Thyroid gland (tissue), 4 donors: ENCODE data around the gene SIPA1L3. TPM values are rescaled to one million over a fixed set of nuclear protein-coding genes. Genes with fewer than 3 reads are reported as not detected.

Source experiments
- DNase-seq, 2 donors: peaks; one replicate each; pipeline ENCODE4 v3.0.0-alpha.2; 2019
- H3K27ac ChIP-seq, 3 donors: fragments of 200-600 bp; sonication (generic); 1 replicate in 2 of 3; 2 replicates in 1 of 3; pipeline ENCODE4 v1.5.1; 2016 to 2019; ENCODE audit warnings: mild to moderate bottlenecking in 1 of 3, moderate library complexity in 1 of 3
- H3K27me3 ChIP-seq: fragments of 200-600 bp; sonication (generic); one replicate; pipeline ENCODE4 v1.5.1; 2019
- H3K36me3 ChIP-seq, 2 donors: fragments of 200-600 bp; sonication (generic); one replicate each; pipeline ENCODE4 v1.5.1; 2016 to 2019
- H3K4me1 ChIP-seq, 2 donors: fragments of 200-600 bp; sonication (generic); one replicate each; pipeline ENCODE4 v1.5.1; 2017 to 2019
- H3K4me3 ChIP-seq, 3 donors: fragments of 200-600 bp; sonication (generic); replicated peaks in 1 of 3; 1 replicate in 2 of 3; 2 replicates in 1 of 3; pipeline ENCODE4 v1.5.1; 2016; ENCODE audit warnings: mild to moderate bottlenecking in 1 of 3
- H3K9me3 ChIP-seq: fragments of 200-600 bp; sonication (generic); one replicate; pipeline ENCODE4 v1.5.1; 2017
- POLR2A ChIP-seq, 2 donors: fragments of 450-650 bp; IDR thresholded peaks; one replicate each; pipeline ENCODE4 v1.6.1; 2017; ENCODE audit warnings: antibody characterized with exemption in 2 of 2, mild to moderate bottlenecking in 2 of 2, moderate library complexity in 1 of 2
- WGBS, 2 donors: methylation state at CpG; one replicate each; pipeline ENCODE4 v1.1.5; 2017; 5-methylcytosine and 5-hydroxymethylcytosine counted together
- intact Hi-C: fragments of 100-400 bp; cut with DNase I; formaldehyde crosslinking; loops from one replicate; pipeline ENCODE4 v1.15.1; 2023
- total RNA-seq, 4 donors: library from RNA; depleted of rRNA; stranded (reverse); fragments of >200 nt; gene quantifications; one replicate each; pipeline ENCODE4 v1.2.3, GENCODE V29; 2016
- TF ChIP-seq, protein P1 (sequence below), 6 experiments: fragments of 200-600 bp in 3 of 6; fragments of 450-650 bp in 3 of 6; sonication (generic) in 3 of 6; IDR thresholded peaks; one replicate each; pipeline ENCODE4 v1.5.1; 2016 to 2019; ENCODE audit warnings: antibody characterized with exemption in 6 of 6, mild to moderate bottlenecking in 2 of 6, inconsistent platforms in 1 of 6, moderate library complexity in 1 of 6

The SIPA1L3 gene
- total RNA-seq, 4 donors from 2014 or later = 39.4 to 130 (median 116) TPM

DNA sequence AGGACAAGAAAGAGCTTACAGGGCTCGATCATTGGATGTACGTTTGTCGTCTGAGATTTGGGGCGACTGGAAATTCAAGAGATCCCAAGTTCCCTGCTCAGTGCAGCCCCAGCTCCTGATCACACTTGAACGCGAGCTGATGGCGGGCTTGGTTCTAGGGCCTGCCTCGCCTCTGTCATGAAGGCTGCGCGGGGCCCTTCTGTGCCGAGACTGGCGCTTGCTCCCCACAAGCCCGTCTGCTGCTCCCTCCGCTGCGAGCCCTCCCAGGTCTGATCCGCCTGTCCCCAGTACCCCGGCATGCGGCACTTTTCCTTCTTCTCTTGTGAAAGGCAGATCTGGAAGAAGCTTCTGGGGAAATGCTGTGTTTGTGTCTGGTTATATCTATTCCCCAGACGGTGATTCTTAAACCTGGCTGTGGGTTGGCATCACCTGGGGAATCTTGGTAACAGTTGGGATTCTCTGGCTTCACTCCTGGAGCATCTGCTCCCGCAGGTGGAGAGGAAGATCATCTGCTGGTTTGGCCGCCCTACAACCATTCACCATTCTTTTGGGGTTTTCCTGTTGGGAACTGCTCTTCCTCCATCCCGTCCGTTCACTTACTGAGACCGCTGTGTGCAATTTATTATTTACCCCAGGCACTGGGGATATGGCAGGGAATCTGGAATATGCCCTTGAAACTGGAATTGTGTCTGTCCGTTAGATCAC is 43.6 kb downstream of the SIPA1L3 start:
- intact Hi-C loops = no loop called here
- no peak for TF ChIP-seq POLR2A (IDR thresholded peaks at IDR 0.05)
- TF ChIP-seq, protein P1, sequence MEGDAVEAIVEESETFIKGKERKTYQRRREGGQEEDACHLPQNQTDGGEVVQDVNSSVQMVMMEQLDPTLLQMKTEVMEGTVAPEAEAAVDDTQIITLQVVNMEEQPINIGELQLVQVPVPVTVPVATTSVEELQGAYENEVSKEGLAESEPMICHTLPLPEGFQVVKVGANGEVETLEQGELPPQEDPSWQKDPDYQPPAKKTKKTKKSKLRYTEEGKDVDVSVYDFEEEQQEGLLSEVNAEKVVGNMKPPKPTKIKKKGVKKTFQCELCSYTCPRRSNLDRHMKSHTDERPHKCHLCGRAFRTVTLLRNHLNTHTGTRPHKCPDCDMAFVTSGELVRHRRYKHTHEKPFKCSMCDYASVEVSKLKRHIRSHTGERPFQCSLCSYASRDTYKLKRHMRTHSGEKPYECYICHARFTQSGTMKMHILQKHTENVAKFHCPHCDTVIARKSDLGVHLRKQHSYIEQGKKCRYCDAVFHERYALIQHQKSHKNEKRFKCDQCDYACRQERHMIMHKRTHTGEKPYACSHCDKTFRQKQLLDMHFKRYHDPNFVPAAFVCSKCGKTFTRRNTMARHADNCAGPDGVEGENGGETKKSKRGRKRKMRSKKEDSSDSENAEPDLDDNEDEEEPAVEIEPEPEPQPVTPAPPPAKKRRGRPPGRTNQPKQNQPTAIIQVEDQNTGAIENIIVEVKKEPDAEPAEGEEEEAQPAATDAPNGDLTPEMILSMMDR (IDR thresholded peaks at IDR 0.05) = no peak
- Histone ChIP-seq H3K4me3 (no peak overlapping the region), H3K9me3 (no peaks in the 10 kb centered on the region), H3K27me3 (no peaks in the 10 kb centered on the region), H3K27ac (no peak overlapping the region), H3K4me1 (peaks cover 13 to 24% of the 10 kb centered on the region in 2 donors), H3K36me3 (no peaks in the 10 kb centered on the region)
- WGBS, 2 donors = 90% methylated on average over 23 to 25 of the region's 25 CpGs
- DNase-seq = no peak

DNA sequence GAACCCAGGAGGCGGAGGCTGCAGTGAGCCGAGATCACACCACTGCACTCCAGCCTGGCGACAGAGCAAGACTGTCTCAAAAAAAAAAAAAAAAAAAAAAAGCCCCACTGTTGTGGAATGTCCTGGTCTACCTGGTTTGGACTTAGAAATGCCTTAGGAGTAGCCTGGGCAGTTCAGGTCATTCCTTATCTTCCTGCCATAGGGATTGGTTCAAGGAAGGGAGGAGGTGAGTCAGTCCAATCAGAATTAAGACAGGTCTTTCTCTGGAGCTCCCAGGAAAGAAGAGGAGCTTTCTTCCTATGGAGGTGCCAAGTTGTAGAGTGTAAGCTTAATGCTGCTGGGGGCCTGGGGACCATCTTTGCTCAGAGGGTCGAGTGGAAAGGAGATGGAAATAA is 44.8 kb downstream of the SIPA1L3 start:
- no peaks in the 10 kb centered on the region for H3K36me3 ChIP-seq
- H3K9me3 ChIP-seq = no peaks in the 10 kb centered on the region
- no peak overlapping the region for H3K27ac ChIP-seq
- no peaks in the 10 kb centered on the region for H3K27me3 ChIP-seq
- peaks cover 13 to 24% of the 10 kb centered on the region in 2 donors for H3K4me1 ChIP-seq
- 87% methylated on average over 4 of the region's 4 CpGs for WGBS, 2 donors
- intact Hi-C loops = no loop called here
- DNase-seq = no peak
- no peak overlapping the region for H3K4me3 ChIP-seq
- TF ChIP-seq, protein P1 (IDR thresholded peaks at IDR 0.05) = no peak
- no peak for TF ChIP-seq POLR2A (IDR thresholded peaks at IDR 0.05)

DNA sequence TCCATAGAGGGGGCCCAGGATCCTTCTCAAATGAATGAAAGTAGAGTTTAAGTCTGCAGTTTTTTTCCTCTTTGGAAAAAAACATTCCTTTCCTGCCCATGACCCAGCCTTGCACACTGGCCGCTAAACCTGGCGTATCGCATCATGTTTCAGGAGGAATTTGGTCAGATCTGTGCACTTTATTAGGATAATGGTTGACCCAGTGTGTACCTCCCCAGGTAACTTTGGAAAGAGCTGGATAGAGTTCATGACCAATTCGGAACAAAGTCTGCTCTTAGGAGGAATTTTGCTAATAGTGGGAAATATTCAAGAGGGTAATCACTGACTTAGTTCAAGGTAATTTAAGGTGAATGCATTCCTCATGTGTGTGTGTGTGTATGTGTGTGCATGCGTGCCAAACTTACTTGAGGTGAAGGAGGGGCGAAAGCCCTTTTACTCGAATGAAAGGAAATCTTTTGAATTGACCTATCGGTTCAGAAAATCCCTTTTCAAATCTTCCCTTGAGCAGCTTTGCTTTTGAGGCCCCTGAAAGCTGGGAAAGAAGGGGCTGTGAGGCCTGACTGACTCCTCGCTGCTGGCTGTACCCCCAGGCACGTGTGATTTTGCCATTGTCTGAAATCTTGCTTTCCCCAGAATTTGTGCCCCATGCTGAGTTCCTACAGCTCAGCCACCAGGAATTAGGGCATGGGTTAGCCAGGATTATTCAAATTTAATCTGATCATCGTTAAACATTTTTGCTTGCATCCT is 46.3 kb downstream of the SIPA1L3 start:
- WGBS, 2 donors = 80 to 82% methylated on average over 11 of the region's 11 CpGs

GRCh38 chr19:37953918-37954303 is 46.9 kb downstream of the SIPA1L3 start:
- H3K27me3 ChIP-seq = no peaks in the 10 kb centered on the region
- TF ChIP-seq, protein P1 (IDR thresholded peaks at IDR 0.05) = no peak
- TF ChIP-seq POLR2A (IDR thresholded peaks at IDR 0.05) = no peak
- H3K4me1 ChIP-seq = peaks cover 20 to 27% of the 10 kb centered on the region in 2 donors
- H3K36me3 ChIP-seq = no peaks in the 10 kb centered on the region
- no peaks in the 10 kb centered on the region for H3K9me3 ChIP-seq
- intact Hi-C loops = no loop called here
- WGBS, 2 donors = 69% methylated on average over 1 of the region's 1 CpG
- H3K27ac ChIP-seq = peak overlapping the region in 2 of 3 donors; percentile 38 to 65
- no peak for DNase-seq
- H3K4me3 ChIP-seq = no peak overlapping the region

More for the DNA sequence above, 46.3 kb downstream of the SIPA1L3 start:
- intact Hi-C loops = no loop called here
- Histone ChIP-seq H3K27ac (peak overlapping the region in 2 of 3 donors; percentile 7 to 65), H3K27me3 (no peaks in the 10 kb centered on the region), H3K4me3 (no peak overlapping the region), H3K36me3 (no peaks in the 10 kb centered on the region), H3K4me1 (peaks cover 20 to 27% of the 10 kb centered on the region in 2 donors), H3K9me3 (no peaks in the 10 kb centered on the region)
- TF ChIP-seq POLR2A (IDR thresholded peaks at IDR 0.05) = no peak
- TF ChIP-seq, protein P1 (IDR thresholded peaks at IDR 0.05) = no peak
- peak in 1 of 2 donors; percentile 39 for DNase-seq

- Histone ChIP-seq H3K36me3 (no peaks in the 10 kb centered on the region), H3K27ac (peak overlapping the region in 2 of 3 donors; percentile 38 to 65)
- WGBS, 2 donors = 70 to 78% methylated on average over 10 of the region's 10 CpGs
These were observed 47.4 kb downstream of the SIPA1L3 start for GRCh38 chr19:37954421-37954874.

More at GRCh38 chr19:37954421-37954874, 47.4 kb downstream of the SIPA1L3 start:
- TF ChIP-seq, protein P1 (IDR thresholded peaks at IDR 0.05) = no peak
- TF ChIP-seq POLR2A (IDR thresholded peaks at IDR 0.05) = no peak
- H3K27me3 ChIP-seq = no peaks in the 10 kb centered on the region
- no peaks in the 10 kb centered on the region for H3K9me3 ChIP-seq
- intact Hi-C loops = no loop called here
- peaks cover 20 to 30% of the 10 kb centered on the region in 2 donors for H3K4me1 ChIP-seq
- H3K4me3 ChIP-seq = no peak overlapping the region
- DNase-seq = no peak
